Glomerular endothelial cell (primary cell): ENCODE data around the gene PIP5KL1. TPM values are rescaled to one million over a fixed set of nuclear protein-coding genes. Genes with fewer than 3 reads are reported as not detected.

Experiments
- DNase-seq: peaks from one replicate; pipeline ENCODE4 v3.0.0-alpha.2; 2011; ENCODE audit warnings: low read depth, low spot score; ENCODE audit errors: extremely low read depth
- total RNA-seq: library from RNA; depleted of rRNA; stranded (reverse); fragments of >200 nt; gene quantifications from 2 replicates; pipeline ENCODE4 v1.2.3, GENCODE V29; 2015

The PIP5KL1 gene
- total RNA-seq, 1 donor from 2014 or later: 3.0 TPM

- DNase-seq: no peak
Observed at GRCh38 chr9:127968700-127969383, 38.3 kb upstream of the PIP5KL1 start.

GRCh38 chr9:127968042-127968441 is 37.5 kb upstream of the PIP5KL1 start:
- no peak for DNase-seq

GRCh38 chr9:127967151-127967809 is 36.7 kb upstream of the PIP5KL1 start:
- no peak for DNase-seq

- no peak for DNase-seq
Observed at GRCh38 chr9:127966416-127967150, 36.0 kb upstream of the PIP5KL1 start.

GRCh38 chr9:127965953-127966352 is 35.4 kb upstream of the PIP5KL1 start:
- DNase-seq: no peak

GRCh38 chr9:127963359-127964064 is 32.9 kb upstream of the PIP5KL1 start:
- DNase-seq: no peak

GRCh38 chr9:127963041-127963358 is 32.4 kb upstream of the PIP5KL1 start:
- no peak for DNase-seq

- no peak for DNase-seq
Observed at GRCh38 chr9:127962278-127962677, 31.7 kb upstream of the PIP5KL1 start.

- DNase-seq: no peak
Observed at GRCh38 chr9:127961613-127962155, 31.1 kb upstream of the PIP5KL1 start.

- no peak for DNase-seq
Observed at GRCh38 chr9:127961155-127961490, 30.5 kb upstream of the PIP5KL1 start.

GRCh38 chr9:127960410-127961154 is 30.0 kb upstream of the PIP5KL1 start:
- no peak for DNase-seq

- DNase-seq: no peak
Observed at GRCh38 chr9:127959841-127960409, 29.3 kb upstream of the PIP5KL1 start.

GRCh38 chr9:127959398-127959797 is 28.8 kb upstream of the PIP5KL1 start:
- no peak for DNase-seq

- DNase-seq: no peak
Observed at GRCh38 chr9:127958728-127959127, 28.2 kb upstream of the PIP5KL1 start.

GRCh38 chr9:127955294-127956015 is 24.9 kb upstream of the PIP5KL1 start:
- no peak for DNase-seq

- no peak for DNase-seq
Observed at GRCh38 chr9:127954831-127955293, 24.3 kb upstream of the PIP5KL1 start.

GRCh38 chr9:127953768-127954505 is 23.4 kb upstream of the PIP5KL1 start:
- no peak for DNase-seq

- DNase-seq: no peak
Observed at GRCh38 chr9:127953154-127953553, 22.6 kb upstream of the PIP5KL1 start.
